Measurements from ENCODE around the gene LIX1. TPM values are rescaled to one million over a fixed set of nuclear protein-coding genes. Genes with fewer than 3 reads are reported as not detected.
A peak's percentile ranks its signal among the peaks of the same experiment; 100 is the strongest.

The LIX1 gene
- total RNA-seq, 1 donor from 2014 or later = 10.7 TPM

DNA sequence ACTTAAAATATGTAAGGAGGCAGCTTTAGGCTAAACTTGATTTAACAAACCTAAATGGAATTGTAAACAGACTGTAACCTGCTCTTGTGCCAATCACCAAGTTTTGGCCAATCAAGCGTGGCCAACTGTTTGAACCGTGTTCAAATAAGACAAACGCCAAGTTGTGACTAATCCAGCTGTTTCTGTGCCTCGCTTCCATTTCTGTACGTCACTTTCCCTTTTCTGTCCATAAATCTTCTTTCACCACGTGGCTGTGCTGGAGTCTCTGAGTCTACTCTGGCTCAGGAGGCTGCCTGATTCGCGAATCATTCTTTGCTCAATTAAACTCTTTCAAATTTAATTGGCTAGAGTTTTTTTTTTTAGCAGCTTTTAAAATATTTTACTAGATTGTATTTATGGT lies 71.3 kb downstream of the LIX1 start:
- Mint-ChIP-seq H3K4me3 (no peak overlapping the region), H3K4me1 (peaks cover 25% of the 10 kb centered on the region), H3K9me3 (no peaks in the 10 kb centered on the region), H3K27ac (no peak overlapping the region), H3K36me3 (no peaks in the 10 kb centered on the region), H3K27me3 (ENCODE audit: low read depth) (no peaks in the 10 kb centered on the region)
- TF ChIP-seq, protein P1, sequence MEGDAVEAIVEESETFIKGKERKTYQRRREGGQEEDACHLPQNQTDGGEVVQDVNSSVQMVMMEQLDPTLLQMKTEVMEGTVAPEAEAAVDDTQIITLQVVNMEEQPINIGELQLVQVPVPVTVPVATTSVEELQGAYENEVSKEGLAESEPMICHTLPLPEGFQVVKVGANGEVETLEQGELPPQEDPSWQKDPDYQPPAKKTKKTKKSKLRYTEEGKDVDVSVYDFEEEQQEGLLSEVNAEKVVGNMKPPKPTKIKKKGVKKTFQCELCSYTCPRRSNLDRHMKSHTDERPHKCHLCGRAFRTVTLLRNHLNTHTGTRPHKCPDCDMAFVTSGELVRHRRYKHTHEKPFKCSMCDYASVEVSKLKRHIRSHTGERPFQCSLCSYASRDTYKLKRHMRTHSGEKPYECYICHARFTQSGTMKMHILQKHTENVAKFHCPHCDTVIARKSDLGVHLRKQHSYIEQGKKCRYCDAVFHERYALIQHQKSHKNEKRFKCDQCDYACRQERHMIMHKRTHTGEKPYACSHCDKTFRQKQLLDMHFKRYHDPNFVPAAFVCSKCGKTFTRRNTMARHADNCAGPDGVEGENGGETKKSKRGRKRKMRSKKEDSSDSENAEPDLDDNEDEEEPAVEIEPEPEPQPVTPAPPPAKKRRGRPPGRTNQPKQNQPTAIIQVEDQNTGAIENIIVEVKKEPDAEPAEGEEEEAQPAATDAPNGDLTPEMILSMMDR (IDR thresholded peaks at IDR 0.05; ENCODE audit: unreplicated experiment) = no peak
- no peak for DNase-seq (ENCODE audit: low spot score in 2 of 2, unreplicated experiment in 2 of 2)

GRCh38 chr5:97070234-97070633 lies 72.2 kb downstream of the LIX1 start:
- no peak for DNase-seq (ENCODE audit: low spot score in 2 of 2, unreplicated experiment in 2 of 2)
- H3K9me3 Mint-ChIP-seq = no peaks in the 10 kb centered on the region

DNA sequence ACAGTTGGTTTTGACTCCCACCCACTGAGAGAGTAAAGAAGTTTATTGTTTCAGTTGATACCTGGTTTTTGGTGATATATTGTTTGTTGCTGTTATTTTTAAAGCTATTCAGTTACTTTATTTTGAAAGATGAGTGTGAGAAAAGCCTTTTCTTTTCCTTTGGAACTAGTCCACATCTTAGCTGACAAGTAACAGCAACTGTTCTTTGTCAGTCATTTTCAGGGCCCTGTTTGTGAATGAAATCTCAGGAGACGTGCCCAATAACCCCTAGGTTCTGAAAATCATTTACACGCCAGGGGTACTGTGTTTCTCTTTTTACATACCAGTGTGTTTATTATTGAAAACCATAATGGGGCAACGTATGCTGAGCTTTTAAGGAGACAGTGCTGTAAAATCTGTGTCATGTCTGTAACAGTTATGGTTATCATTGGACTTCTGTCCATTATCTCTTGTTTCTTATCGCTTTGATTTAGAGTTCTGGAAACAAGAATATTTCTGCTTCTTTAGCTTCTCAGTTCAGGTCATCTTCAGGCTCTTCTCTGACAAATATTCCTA lies 75.0 kb downstream of the LIX1 start:
- no peak overlapping the region for H3K4me3 Mint-ChIP-seq
- peak overlapping the region; percentile 71 for H3K27ac Mint-ChIP-seq
- peaks cover 38% of the 10 kb centered on the region for H3K4me1 Mint-ChIP-seq
- H3K36me3 Mint-ChIP-seq = no peaks in the 10 kb centered on the region
- TF ChIP-seq, protein P1 (IDR thresholded peaks at IDR 0.05; ENCODE audit: unreplicated experiment) = no peak
- no peaks in the 10 kb centered on the region for H3K27me3 Mint-ChIP-seq (ENCODE audit: low read depth)
- no peaks in the 10 kb centered on the region for H3K9me3 Mint-ChIP-seq
- no peak for DNase-seq (ENCODE audit: low spot score in 2 of 2, unreplicated experiment in 2 of 2)

More at GRCh38 chr5:97070234-97070633, 72.2 kb downstream of the LIX1 start:
- H3K4me3 Mint-ChIP-seq = no peak overlapping the region
- TF ChIP-seq, protein P1 (IDR thresholded peaks at IDR 0.05; ENCODE audit: unreplicated experiment) = no peak
- peaks cover 30% of the 10 kb centered on the region for H3K4me1 Mint-ChIP-seq
- H3K27ac Mint-ChIP-seq = peak overlapping the region; percentile 5
- no peaks in the 10 kb centered on the region for H3K36me3 Mint-ChIP-seq
- no peaks in the 10 kb centered on the region for H3K27me3 Mint-ChIP-seq (ENCODE audit: low read depth)

- H3K9me3 Mint-ChIP-seq = no peaks in the 10 kb centered on the region
- no peak for DNase-seq (ENCODE audit: low spot score in 2 of 2, unreplicated experiment in 2 of 2)
- H3K36me3 Mint-ChIP-seq = no peaks in the 10 kb centered on the region
- H3K4me1 Mint-ChIP-seq = peaks cover 54% of the 10 kb centered on the region
- H3K4me3 Mint-ChIP-seq = no peak overlapping the region
- peak overlapping the region; percentile 75 for H3K27ac Mint-ChIP-seq
- TF ChIP-seq, protein P1 (IDR thresholded peaks at IDR 0.05; ENCODE audit: unreplicated experiment) = no peak
- no peaks in the 10 kb centered on the region for H3K27me3 Mint-ChIP-seq (ENCODE audit: low read depth)
Observed at GRCh38 chr5:97065475-97065874, 76.9 kb downstream of the LIX1 start.

- peaks cover 8% of the 10 kb centered on the region for H3K9me3 Mint-ChIP-seq
- TF ChIP-seq, protein P1 (IDR thresholded peaks at IDR 0.05; ENCODE audit: unreplicated experiment) = no peak
Observed at GRCh38 chr5:97063251-97063650, 79.2 kb downstream of the LIX1 start.

DNA sequence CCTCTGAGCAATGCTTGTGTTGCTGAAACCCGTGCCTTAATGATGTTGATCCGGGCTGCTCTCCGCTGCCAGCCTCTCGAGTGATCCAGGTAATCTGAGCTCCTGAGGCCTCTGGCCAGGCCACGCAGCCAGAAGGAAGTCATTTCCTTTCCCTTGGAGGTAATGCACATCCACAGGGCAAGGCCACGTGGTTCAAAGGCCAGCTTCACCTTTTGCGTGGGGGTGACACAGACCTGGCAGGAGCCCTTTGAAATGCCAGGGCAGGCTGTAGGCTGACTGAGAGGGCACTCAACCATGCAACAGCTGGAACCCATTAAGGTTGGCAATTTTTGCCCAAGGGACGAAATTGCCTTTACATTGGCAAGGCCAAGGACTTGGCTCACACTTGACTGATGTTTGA lies 80.4 kb downstream of the LIX1 start:
- peaks cover 10% of the 10 kb centered on the region for H3K9me3 Mint-ChIP-seq
- no peak overlapping the region for H3K27ac Mint-ChIP-seq
- no peaks in the 10 kb centered on the region for H3K36me3 Mint-ChIP-seq
- DNase-seq (ENCODE audit: low spot score in 2 of 2, unreplicated experiment in 2 of 2) = no peak
- H3K4me3 Mint-ChIP-seq = no peak overlapping the region
- TF ChIP-seq, protein P1 (IDR thresholded peaks at IDR 0.05; ENCODE audit: unreplicated experiment) = no peak
- peaks cover 39% of the 10 kb centered on the region for H3K4me1 Mint-ChIP-seq
- H3K27me3 Mint-ChIP-seq (ENCODE audit: low read depth) = no peaks in the 10 kb centered on the region

More at GRCh38 chr5:97063251-97063650, 79.2 kb downstream of the LIX1 start:
- DNase-seq (ENCODE audit: low spot score in 2 of 2, unreplicated experiment in 2 of 2) = no peak
- Mint-ChIP-seq H3K4me1 (peaks cover 50% of the 10 kb centered on the region), H3K27me3 (ENCODE audit: low read depth) (no peaks in the 10 kb centered on the region), H3K4me3 (no peak overlapping the region), H3K36me3 (no peaks in the 10 kb centered on the region), H3K27ac (no peak overlapping the region)
